ENCODE measurements around the gene CDK5.

The CDK5 gene

DNA sequence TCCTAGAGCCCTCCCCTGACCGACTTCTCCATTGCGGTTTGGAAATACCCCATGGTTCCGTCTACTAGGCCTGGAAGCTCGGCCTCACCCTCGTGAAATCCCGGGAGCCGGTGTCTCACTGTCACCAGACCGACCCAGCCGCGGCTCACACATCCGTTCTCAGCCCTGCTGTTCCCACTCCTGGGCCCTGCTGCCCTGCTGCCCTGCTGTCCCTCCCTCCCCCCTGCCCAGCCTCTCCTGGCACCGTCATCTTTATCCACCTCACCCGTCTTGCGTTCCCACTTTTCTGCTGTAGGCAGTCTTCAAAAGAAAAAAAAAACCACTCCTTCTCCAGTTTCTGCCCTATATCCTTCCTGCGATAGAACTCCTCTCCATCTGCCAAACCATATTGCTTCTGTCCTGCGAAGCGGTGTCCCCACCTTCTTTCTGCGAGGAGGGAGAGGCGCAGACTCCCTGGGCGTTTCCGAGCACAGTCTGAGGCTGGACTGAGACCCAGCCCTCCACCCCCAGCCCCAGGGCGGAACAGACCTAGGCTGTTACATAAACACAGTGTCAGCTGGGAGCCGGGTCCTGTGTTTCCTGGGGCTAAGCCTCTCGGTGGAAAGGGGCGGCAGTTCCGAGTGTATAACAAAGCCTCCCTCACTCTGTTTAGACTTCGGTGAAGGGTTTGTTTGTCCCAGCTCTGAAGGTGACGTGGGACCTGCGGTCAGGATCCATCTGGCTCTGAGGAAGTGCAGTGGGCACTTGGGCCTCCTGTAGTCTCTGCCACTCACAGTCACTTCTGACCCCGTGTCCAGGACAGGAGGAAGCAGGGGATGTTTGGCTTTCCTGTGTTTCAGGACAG, 31.4 kb upstream of the CDK5 start:
- Histone ChIP-seq H3K79me1 (replicated peaks; ENCODE audit: low read length, poor library complexity, severe bottlenecking) (peaks cover 5% of the 10 kb centered on the region), H3K4me3 (ENCODE audit: insufficient read depth in 1 of 2, low read depth in 1 of 2, low read length in 2 of 2) (peak overlapping the region in 1 of 2 experiments; percentile 94), H2BK5ac (ENCODE audit: low read depth, low read length, poor library complexity, severe bottlenecking) (no peak overlapping the region), H4K91ac (ENCODE audit: low read length) (peak overlapping the region; percentile 74), H2AFZ (ENCODE audit: low read depth, low read length) (no peak overlapping the region), H3K23ac (ENCODE audit: low read length in 2 of 2) (no peak overlapping the region), H3K27me3 (ENCODE audit: control insufficient read depth in 1 of 2, insufficient read depth in 1 of 2, low read length in 2 of 2) (no peaks in the 10 kb centered on the region), H3K4ac (ENCODE audit: low read depth in 1 of 2, low read length in 2 of 2) (peak overlapping the region; percentile 29 to 94), H3K4me2 (ENCODE audit: low read length, poor library complexity, severe bottlenecking) (peak overlapping the region; percentile 69), H2BK12ac (ENCODE audit: low read length in 2 of 2) (peak overlapping the region; percentile 53 to 94), H2BK15ac (ENCODE audit: low read depth, poor library complexity, severe bottlenecking) (peak overlapping the region; percentile 20), H4K8ac (ENCODE audit: low read length) (peak overlapping the region; percentile 62), H3K9ac (ENCODE audit: low read length) (peak overlapping the region; percentile 94), H3K9me3 (ENCODE audit: control insufficient read depth, low read length) (no peaks in the 10 kb centered on the region), H3K27ac (ENCODE audit: low read length, poor library complexity, severe bottlenecking) (peak overlapping the region; percentile 47), H3K36me3 (ENCODE audit: control insufficient read depth in 1 of 2, insufficient read depth in 2 of 2, low read depth in 1 of 2, low read length in 2 of 2) (peaks cover 5 to 18% of the 10 kb centered on the region in 2 experiments), H3K14ac (ENCODE audit: low read length in 2 of 2) (peak overlapping the region in 1 of 2 experiments; percentile 96), H3K18ac (ENCODE audit: low read depth in 1 of 2, low read length in 2 of 2) (peak overlapping the region; percentile 35 to 96), H3K4me1 (ENCODE audit: control insufficient read depth, insufficient read depth, low read depth, low read length) (peaks cover 35% of the 10 kb centered on the region), H2AK5ac (ENCODE audit: low read length, severe bottlenecking) (no peak overlapping the region), H2BK120ac (ENCODE audit: low read depth, low read length) (no peak overlapping the region)
- whole genome bisulfite sequencing: 2% methylated on average over 30 of the region's 30 CpGs
- peak; percentile 98 for DNase-seq

DNA sequence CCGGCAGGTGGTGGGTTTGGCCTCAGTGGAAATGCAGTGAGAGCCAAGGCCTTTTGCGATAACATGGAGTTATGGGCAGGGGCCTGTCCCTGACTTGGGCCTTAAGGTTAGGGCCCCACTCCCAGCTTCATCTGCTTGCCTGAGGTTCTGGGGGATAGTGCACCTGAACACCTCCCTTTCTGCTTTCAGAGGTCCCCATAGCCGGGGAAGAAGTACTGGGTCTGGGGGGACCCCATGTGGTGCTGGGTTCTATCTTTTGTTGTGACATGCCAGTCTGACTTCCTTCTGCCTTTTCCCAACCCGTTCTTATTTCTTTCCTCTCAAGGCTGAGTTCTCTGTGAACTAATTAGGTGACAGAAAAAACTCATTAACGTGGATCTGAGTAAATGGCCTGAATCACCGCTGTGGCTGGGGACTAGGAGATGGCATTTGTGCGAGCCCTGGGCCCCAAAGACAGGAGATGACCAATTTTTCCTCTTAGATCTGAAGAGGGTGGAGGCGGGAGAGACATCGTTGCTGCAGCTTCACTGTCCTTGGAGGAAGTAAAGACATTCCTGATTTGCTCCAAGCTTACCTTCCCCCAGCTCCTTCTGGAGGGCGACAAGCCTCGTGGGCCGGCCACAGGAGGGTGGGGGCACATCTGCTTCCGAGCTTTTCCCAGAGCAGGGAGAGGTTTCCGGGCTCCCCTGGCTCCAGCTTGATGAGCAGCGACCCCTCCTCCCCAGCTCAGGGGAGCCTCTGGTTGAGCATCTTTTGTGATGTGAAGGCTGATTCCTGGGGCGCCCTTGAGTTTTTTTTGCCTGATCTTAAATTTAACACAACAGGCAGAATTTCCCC, 30.5 kb upstream of the CDK5 start:
- H2BK12ac ChIP-seq (ENCODE audit: low read length in 2 of 2): peak overlapping the region; percentile 53 to 64
- H2BK5ac ChIP-seq (ENCODE audit: low read depth, low read length, poor library complexity, severe bottlenecking): no peak overlapping the region
- DNase-seq: peak; percentile 49
- H3K9ac ChIP-seq (ENCODE audit: low read length): peak overlapping the region; percentile 94
- peak overlapping the region; percentile 35 to 96 for H3K18ac ChIP-seq (ENCODE audit: low read depth in 1 of 2, low read length in 2 of 2)
- H4K8ac ChIP-seq (ENCODE audit: low read length): no peak overlapping the region
- peak overlapping the region; percentile 1 for H2AK5ac ChIP-seq (ENCODE audit: low read length, severe bottlenecking)
- peak overlapping the region; percentile 76 to 94 for H3K4me3 ChIP-seq (ENCODE audit: insufficient read depth in 1 of 2, low read depth in 1 of 2, low read length in 2 of 2)
- H3K4ac ChIP-seq (ENCODE audit: low read depth in 1 of 2, low read length in 2 of 2): peak overlapping the region in 1 of 2 experiments; percentile 94
- 11% methylated on average over 12 of the region's 16 CpGs for WGBS
- H4K91ac ChIP-seq (ENCODE audit: low read length): no peak overlapping the region
- H3K27me3 ChIP-seq (ENCODE audit: control insufficient read depth in 1 of 2, insufficient read depth in 1 of 2, low read length in 2 of 2): no peaks in the 10 kb centered on the region
- H2AFZ ChIP-seq (ENCODE audit: low read depth, low read length): no peak overlapping the region
- peaks cover 2% of the 10 kb centered on the region for H3K79me1 ChIP-seq (replicated peaks; ENCODE audit: low read length, poor library complexity, severe bottlenecking)
- H3K4me1 ChIP-seq (ENCODE audit: control insufficient read depth, insufficient read depth, low read depth, low read length): peaks cover 36% of the 10 kb centered on the region
- H3K23ac ChIP-seq (ENCODE audit: low read length in 2 of 2): peak overlapping the region in 1 of 2 experiments; percentile 29
- H3K4me2 ChIP-seq (ENCODE audit: low read length, poor library complexity, severe bottlenecking): peak overlapping the region; percentile 69
- H2BK120ac ChIP-seq (ENCODE audit: low read depth, low read length): no peak overlapping the region
- peaks cover 5 to 13% of the 10 kb centered on the region in 2 experiments for H3K36me3 ChIP-seq (ENCODE audit: control insufficient read depth in 1 of 2, insufficient read depth in 2 of 2, low read depth in 1 of 2, low read length in 2 of 2)
- H3K14ac ChIP-seq (ENCODE audit: low read length in 2 of 2): peak overlapping the region in 1 of 2 experiments; percentile 96
- H3K27ac ChIP-seq (ENCODE audit: low read length, poor library complexity, severe bottlenecking): peak overlapping the region; percentile 47
- H3K9me3 ChIP-seq (ENCODE audit: control insufficient read depth, low read length): no peaks in the 10 kb centered on the region
- H2BK15ac ChIP-seq (ENCODE audit: low read depth, poor library complexity, severe bottlenecking): no peak overlapping the region

DNA sequence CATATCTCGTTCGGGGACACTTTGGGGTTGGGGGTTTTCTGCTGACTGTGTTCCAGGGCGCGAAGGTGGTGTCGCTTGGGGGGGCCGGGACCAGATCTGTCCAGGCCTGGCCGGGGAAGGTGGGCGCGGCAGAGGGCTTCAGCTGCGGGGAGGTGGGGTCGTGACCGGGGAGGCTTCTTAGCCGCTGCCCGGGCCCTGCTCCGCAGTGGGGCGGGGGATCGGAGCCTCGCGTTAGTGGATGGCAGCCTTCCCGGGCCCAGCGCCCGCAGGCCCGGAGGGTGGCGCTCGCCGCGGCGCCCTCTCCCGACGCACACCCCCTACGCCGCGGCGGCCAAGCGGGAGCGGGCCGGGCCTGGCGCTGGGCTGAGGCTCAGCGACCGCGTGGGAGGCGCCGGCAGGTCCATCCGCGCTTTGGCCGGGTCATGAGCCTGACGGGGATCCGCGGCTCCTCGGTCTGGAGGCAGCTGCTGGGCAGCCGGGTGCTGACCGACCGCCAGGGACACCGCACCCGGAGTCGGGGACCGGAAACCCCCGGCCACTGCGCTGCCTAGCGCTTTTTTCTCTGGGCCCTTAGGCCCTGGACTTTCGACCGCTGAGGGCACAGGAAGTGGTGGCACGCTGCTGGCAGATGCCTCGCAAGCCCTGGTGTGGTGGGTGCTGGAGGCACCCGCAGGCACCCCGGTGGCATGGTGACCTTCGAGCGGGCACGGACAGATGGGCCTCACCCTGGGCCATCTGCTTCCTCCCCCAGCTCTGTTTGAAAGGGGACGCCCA, 29.7 kb upstream of the CDK5 start:
- no peak overlapping the region for H2BK5ac ChIP-seq (ENCODE audit: low read depth, low read length, poor library complexity, severe bottlenecking)
- peak overlapping the region; percentile 93 to 96 for H3K18ac ChIP-seq (ENCODE audit: low read depth in 1 of 2, low read length in 2 of 2)
- H3K23ac ChIP-seq (ENCODE audit: low read length in 2 of 2): peak overlapping the region in 1 of 2 experiments; percentile 29
- H3K14ac ChIP-seq (ENCODE audit: low read length in 2 of 2): peak overlapping the region in 1 of 2 experiments; percentile 99
- WGBS: under 1% methylated on average over 63 of the region's 70 CpGs
- H2BK15ac ChIP-seq (ENCODE audit: low read depth, poor library complexity, severe bottlenecking): peak overlapping the region; percentile 98
- H2BK120ac ChIP-seq (ENCODE audit: low read depth, low read length): no peak overlapping the region
- H3K4me3 ChIP-seq (ENCODE audit: insufficient read depth in 1 of 2, low read depth in 1 of 2, low read length in 2 of 2): peak overlapping the region; percentile 76 to 94
- peak overlapping the region; percentile 54 for H4K91ac ChIP-seq (ENCODE audit: low read length)
- peak overlapping the region; percentile 94 for H3K9ac ChIP-seq (ENCODE audit: low read length)
- peak overlapping the region in 1 of 2 experiments; percentile 64 for H2BK12ac ChIP-seq (ENCODE audit: low read length in 2 of 2)
- H3K27me3 ChIP-seq (ENCODE audit: control insufficient read depth in 1 of 2, insufficient read depth in 1 of 2, low read length in 2 of 2): no peaks in the 10 kb centered on the region
- no peaks in the 10 kb centered on the region for H3K9me3 ChIP-seq (ENCODE audit: control insufficient read depth, low read length)
- H2AK5ac ChIP-seq (ENCODE audit: low read length, severe bottlenecking): no peak overlapping the region
- peak overlapping the region; percentile 16 for H4K8ac ChIP-seq (ENCODE audit: low read length)
- H3K79me1 ChIP-seq (replicated peaks; ENCODE audit: low read length, poor library complexity, severe bottlenecking): peaks cover 2% of the 10 kb centered on the region
- peak; percentile 49 for DNase-seq
- H3K4me1 ChIP-seq (ENCODE audit: control insufficient read depth, insufficient read depth, low read depth, low read length): peaks cover 40% of the 10 kb centered on the region
- peaks cover 5 to 13% of the 10 kb centered on the region in 2 experiments for H3K36me3 ChIP-seq (ENCODE audit: control insufficient read depth in 1 of 2, insufficient read depth in 2 of 2, low read depth in 1 of 2, low read length in 2 of 2)
- H3K4me2 ChIP-seq (ENCODE audit: low read length, poor library complexity, severe bottlenecking): peak overlapping the region; percentile 69
- H3K27ac ChIP-seq (ENCODE audit: low read length, poor library complexity, severe bottlenecking): peak overlapping the region; percentile 47
- no peak overlapping the region for H2AFZ ChIP-seq (ENCODE audit: low read depth, low read length)
- peak overlapping the region; percentile 38 to 94 for H3K4ac ChIP-seq (ENCODE audit: low read depth in 1 of 2, low read length in 2 of 2)
